Measurements from ENCODE around the gene LHPP.

- TF ChIP-seq EZH2 (IDR thresholded peaks at IDR 0.05; ENCODE audit: low read length, unreplicated experiment) (no peak), CTCF (conservative IDR thresholded peaks at IDR 0.05; ENCODE audit: low read depth, low read length) (no peak)
Observed at GRCh38 chr10:124605856-124606812, 144.5 kb downstream of the LHPP start.
